Mononuclear cell (primary cell): ENCODE measurements around the gene PPP1R9A. TPM values are rescaled to one million over a fixed set of nuclear protein-coding genes. Genes with fewer than 3 reads are reported as not detected.
"Not testable (repeated sequence)": the region's sequence is repeated elsewhere in the genome, so short reads cannot be mapped to it uniquely, and the experiment has no call there.

Experiments
- H3K27me3 ChIP-seq: 2 replicates; pipeline ENCODE4 v1.6.0; 2011; ENCODE audit warnings: low read length, control low read depth; ENCODE audit not compliant: insufficient read depth
- H3K4me1 ChIP-seq: 2 replicates; pipeline ENCODE4 v1.5.1; 2011; ENCODE audit warnings: mild to moderate bottlenecking, low read length, control low read depth; ENCODE audit not compliant: insufficient read depth
- H3K4me3 ChIP-seq: 2 replicates; pipeline ENCODE4 v1.5.1; 2011; ENCODE audit warnings: mild to moderate bottlenecking, low read length, moderate library complexity
- H3K9me3 ChIP-seq: 2 replicates; pipeline ENCODE4 v1.5.1; 2011; ENCODE audit warnings: low read depth, mild to moderate bottlenecking, control low read depth, low read length
- total RNA-seq: library from RNA; depleted of rRNA; stranded (reverse); fragments of >200 nt; gene quantifications from one replicate; pipeline ENCODE4 v1.2.3, GENCODE V29; 2012

PPP1R9A gene
- total RNA-seq, 1 donor: 1.6 TPM

DNA sequence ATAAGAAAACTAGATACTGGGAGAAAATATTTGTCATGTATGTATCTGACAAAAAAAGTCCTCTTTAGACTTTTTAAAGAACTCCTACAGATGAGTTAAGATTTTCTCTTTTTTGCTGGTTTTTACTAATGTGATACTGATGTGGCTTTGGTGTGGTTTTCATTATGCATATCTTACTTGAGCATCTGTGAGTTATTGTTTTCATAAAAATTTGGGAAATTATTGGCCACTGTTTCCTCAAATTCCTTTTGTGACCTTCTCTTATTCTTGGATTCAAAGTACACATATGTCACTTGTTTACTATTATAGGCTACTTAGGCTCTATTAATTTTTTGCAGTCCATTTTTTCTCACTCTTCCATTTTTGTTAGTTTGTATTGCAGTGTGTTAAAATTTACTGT, 89.0 kb downstream of the PPP1R9A start:
- Histone ChIP-seq H3K4me1 (no peaks in the 10 kb centered on the region), H3K4me3 (no peak overlapping the region), H3K9me3 (no peaks in the 10 kb centered on the region), H3K27me3 (no peaks in the 10 kb centered on the region)

DNA sequence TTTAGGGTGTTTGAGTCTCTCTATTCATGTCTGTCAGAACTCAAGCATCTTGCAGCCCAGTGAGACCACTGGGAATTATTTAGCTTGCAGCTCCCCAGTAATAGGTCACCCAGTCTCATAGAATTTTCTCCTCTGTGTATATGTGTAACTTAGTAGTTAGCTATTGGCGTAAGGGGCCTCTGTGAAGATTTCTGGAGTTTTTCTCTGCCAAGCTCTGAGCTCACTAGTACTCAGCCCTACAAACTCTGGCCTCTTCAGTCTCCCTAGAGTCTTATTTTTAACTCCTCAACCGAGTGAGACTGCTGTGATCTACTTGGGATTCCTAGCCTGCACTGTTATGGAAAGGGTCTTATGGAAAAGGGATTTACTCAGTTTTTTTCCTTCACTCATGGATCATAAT, 90.2 kb downstream of the PPP1R9A start:
- Histone ChIP-seq H3K4me1 (no peaks in the 10 kb centered on the region), H3K9me3 (no peaks in the 10 kb centered on the region), H3K4me3 (no peak overlapping the region), H3K27me3 (no peaks in the 10 kb centered on the region)

DNA sequence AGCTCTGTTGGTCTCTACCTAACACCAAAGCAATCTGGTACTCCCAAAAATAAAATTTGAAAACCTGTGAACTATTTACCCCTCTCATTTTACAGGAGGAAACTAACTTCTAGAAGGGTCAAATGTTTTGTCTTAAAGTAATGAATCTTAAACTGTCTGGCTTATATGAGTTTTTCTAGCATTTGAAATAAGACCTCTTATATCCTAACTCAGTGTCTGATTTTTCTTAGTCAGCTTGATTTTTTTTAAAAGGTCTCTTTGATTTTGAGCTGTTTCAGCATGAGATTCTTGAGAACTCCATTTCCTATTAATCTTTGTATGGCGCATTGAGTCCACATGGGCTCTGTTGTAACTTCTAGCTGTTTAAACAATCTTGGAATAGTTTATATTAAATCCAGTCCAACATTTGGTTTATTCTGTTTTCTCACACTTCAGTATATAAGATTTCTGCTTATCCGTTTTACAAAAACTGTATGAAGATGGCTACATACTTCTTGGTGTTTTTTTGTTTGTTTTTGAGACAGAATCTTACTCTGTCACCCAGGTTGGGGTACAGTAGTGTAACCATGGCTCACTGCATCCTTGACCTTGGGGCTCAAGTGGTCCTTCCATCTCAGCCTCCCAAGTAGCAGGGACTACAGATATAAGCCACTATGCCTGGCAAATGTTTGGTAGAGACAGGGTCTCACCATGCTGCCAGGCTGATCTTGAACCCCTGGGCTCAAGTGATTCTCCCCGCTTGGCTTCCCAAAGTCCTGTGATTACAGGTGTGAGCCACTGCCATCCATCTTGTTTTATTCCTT, 91.1 kb downstream of the PPP1R9A start:
- Histone ChIP-seq H3K4me1 (no peaks in the 10 kb centered on the region), H3K4me3 (no peak overlapping the region), H3K9me3 (no peaks in the 10 kb centered on the region), H3K27me3 (no peaks in the 10 kb centered on the region)

DNA sequence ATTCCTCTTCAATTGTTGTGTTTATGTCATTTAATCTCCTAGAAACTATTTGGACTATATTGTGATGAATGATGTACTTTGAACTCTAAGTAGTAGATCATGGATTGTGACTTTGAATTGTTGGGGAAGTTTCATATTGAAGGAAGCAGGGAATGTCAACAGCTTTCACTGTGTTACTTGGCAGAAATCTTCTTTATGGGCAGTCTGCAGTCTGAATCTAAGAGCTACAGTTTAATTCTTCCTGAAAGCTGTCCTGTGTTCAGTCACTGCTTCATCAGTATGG, 91.6 kb downstream of the PPP1R9A start:
- Histone ChIP-seq H3K4me1 (no peaks in the 10 kb centered on the region), H3K4me3 (no peak overlapping the region), H3K9me3 (no peaks in the 10 kb centered on the region), H3K27me3 (no peaks in the 10 kb centered on the region)

DNA sequence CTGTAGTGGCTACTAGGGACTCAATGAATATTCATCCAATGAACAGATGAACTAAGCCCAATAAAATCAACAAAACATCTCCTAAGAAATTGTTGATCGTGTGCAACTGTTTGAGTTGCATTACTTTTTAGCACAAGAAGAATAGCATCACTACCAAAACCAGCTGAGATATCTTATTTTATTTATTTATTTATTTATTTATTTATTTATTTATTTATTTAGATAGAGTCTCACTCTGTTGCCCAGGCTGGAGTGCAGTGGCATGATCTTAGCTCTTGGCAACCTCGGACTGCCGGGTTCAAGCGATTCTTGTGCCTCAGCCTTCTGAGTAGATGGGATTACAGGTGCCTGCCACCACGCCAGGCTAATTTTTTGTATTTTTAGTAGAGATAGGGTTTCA, 92.2 kb downstream of the PPP1R9A start:
- H3K27me3 ChIP-seq, H3K4me1 ChIP-seq, H3K9me3 ChIP-seq, H3K4me3 ChIP-seq: not testable (repeated sequence)

DNA sequence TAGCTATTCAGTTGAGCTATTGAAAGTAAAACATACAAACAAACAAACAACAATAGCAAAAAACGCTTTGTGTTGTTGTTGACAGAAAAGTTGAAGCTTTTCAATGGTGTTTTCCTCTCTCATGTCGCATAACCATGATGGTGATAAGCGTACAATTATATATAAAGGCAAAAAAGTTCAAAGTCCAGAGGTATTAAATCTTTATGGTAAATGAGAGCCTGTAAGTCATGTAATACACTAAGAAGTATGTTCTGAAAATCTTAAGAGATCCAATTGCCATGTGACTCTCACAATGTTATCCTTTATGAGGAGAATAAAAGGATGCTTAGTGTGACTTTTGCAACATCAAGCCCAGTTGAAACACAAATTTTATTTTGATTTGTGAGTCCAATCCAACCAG, 93.9 kb downstream of the PPP1R9A start:
- Histone ChIP-seq H3K27me3 (no peaks in the 10 kb centered on the region), H3K4me3 (no peak overlapping the region), H3K9me3 (no peaks in the 10 kb centered on the region), H3K4me1 (no peaks in the 10 kb centered on the region)

DNA sequence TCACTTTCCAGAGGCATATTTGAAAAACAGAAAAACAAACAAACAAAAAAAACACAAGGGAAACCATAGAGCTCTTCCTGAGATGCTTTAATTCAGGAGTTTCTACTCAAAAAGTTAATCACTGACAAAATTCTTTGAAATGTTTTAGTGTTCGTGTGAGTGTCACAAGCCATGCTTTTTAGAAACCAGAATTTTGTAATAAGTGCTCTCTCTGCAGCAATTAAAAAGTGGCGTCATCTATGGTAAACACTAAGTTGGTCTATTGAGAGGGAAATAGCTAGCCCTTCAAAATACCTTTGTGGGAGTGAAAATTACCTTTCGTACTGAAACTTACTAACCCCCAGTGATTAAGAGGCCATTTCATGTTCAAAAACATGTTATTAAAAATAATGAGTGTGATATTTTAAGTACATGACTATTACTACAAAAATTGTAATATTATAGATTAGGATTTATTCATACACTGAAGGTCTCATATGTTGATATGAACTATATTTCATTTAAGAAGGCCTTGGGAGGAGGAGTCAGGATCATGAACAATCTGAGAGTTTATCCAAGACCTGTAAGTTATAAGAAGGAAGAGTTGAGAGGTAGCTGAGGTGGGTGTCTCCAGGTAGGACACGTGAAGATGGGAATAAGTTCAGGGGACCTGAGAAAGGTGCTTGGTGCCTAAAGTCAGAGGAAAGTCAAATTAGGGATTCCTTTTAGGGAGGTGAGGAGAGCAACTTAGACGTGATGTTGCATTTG, 94.6 kb downstream of the PPP1R9A start:
- no peak overlapping the region for H3K4me3 ChIP-seq
- no peaks in the 10 kb centered on the region for H3K4me1 ChIP-seq
- no peaks in the 10 kb centered on the region for H3K27me3 ChIP-seq
- no peaks in the 10 kb centered on the region for H3K9me3 ChIP-seq

DNA sequence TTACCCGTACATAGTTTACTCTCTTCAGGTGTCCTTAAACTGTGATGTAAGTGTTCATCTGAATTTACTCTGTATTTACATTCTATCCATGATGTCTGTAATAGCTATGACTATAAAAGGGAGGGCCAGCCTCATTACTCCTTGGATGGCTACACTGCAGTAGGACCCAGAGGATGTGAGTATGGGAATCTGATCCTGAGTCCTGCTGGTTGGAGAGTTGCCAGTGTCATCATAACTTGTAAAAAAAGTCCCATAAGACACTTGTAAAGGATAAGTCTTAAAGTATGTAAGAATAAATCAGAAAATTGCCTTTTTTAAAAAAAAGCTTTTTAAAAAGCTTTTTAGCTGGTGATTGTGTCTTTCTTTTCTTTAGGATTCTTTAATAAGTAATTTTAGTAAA, 95.4 kb downstream of the PPP1R9A start:
- Histone ChIP-seq H3K4me3 (no peak overlapping the region), H3K27me3 (no peaks in the 10 kb centered on the region), H3K9me3 (no peaks in the 10 kb centered on the region), H3K4me1 (no peaks in the 10 kb centered on the region)

DNA sequence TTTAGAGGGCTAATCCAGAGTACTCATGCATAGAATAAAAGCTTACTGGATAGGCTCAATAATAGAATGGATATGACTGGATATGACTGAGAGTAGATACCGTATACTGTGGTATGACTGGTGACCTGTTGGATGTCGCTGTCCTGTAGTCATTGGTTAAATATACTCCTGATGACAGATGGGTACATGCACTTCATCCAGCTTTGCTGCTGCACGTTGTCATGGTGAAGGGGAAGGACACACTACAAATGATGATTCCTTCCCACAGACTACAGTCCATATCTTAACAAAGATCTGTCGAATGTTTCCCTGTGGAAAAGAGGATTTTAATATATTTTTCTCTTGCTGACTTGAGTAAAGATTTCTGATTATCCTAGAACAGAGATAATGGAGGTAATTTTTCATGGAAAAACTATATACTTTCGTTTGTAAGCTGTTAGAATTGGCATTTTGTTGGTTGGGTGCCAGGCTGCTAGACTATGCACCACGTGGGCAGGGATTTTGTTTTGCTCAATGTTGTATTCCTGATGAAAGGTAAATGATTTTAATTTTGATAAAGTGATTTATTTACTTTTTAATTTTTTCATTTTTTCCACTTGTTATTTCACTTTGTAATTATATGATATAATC, 97.3 kb downstream of the PPP1R9A start:
- Histone ChIP-seq H3K4me1 (no peaks in the 10 kb centered on the region), H3K9me3 (no peaks in the 10 kb centered on the region), H3K4me3 (no peak overlapping the region), H3K27me3 (no peaks in the 10 kb centered on the region)

DNA sequence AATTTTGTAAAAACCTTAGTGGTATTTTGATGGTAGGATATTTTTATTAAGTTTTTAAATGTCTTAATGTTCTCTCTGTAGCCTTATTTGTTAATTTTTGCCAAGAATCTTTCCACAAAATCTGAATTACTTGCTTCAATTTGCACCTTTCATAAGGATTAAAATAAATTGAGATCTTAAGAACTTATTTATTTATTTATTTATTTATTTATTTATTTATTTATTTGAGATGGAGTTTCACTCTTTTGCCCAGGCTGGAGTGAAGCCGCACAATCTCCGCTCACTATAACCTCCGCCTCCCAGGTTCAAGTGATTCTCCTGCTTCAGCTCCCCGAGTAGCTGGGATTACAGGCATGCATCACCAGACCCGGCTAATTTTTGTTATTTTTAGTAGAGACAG, 98.6 kb downstream of the PPP1R9A start:
- no peaks in the 10 kb centered on the region for H3K4me1 ChIP-seq
- no peak overlapping the region for H3K4me3 ChIP-seq
- no peaks in the 10 kb centered on the region for H3K9me3 ChIP-seq
- no peaks in the 10 kb centered on the region for H3K27me3 ChIP-seq

DNA sequence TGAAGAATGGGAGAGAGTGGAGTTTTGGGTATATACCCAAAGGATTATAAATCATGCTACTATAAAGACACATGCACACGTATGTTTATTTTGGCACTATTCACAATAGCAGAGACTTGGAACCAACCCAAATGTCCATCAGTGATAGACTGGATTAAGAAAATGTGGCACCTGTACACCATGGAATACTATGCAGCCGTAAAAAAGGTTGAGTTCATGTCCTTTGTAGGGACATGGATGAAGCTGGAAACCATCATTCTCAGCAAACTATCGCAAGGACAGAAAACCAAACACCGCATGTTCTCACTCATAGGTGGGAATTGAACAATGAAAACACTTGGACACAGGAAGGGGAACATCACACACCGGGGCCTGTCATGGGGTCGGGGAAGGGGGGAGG, 101.4 kb downstream of the PPP1R9A start:
- not testable (repeated sequence) for H3K27me3 ChIP-seq, H3K4me3 ChIP-seq, H3K9me3 ChIP-seq, H3K4me1 ChIP-seq

DNA sequence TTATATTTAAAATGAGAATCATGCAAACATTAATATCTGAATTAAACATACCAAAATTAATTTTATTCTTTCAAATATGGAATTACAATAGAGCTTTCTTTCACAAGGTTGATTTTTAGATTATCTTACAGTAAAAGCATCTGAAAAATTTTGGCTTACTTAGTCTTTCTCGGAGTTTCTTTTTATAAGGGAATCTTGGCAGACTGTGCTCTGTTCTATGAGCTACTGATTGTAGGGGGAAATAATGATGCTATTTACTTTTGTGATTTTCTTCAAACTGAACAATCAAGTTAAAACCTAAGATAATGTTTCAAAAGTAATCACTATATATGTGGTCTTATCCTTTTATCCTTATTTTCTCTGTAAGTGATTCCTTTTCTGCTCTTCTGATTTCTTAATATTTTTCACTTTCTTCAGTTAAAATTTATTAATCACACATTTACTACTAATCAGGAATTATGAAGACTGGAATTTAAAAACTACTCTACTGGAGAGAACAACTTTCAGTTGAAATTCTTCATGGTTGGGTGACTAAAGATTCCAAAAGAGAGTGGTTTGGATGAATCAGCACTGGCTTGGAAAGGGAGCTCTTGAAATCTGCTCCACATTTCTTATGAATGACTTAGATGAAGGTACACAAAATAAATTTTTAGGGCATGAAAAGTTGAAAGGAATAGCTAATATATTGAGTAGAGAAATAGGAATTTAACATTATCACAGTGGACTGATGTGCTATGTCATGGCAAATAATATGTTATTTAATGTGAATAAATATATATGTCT, 103.9 kb downstream of the PPP1R9A start:
- H3K4me3 ChIP-seq: no peak overlapping the region
- H3K4me1 ChIP-seq: no peaks in the 10 kb centered on the region
- H3K27me3 ChIP-seq: no peaks in the 10 kb centered on the region
- no peaks in the 10 kb centered on the region for H3K9me3 ChIP-seq

DNA sequence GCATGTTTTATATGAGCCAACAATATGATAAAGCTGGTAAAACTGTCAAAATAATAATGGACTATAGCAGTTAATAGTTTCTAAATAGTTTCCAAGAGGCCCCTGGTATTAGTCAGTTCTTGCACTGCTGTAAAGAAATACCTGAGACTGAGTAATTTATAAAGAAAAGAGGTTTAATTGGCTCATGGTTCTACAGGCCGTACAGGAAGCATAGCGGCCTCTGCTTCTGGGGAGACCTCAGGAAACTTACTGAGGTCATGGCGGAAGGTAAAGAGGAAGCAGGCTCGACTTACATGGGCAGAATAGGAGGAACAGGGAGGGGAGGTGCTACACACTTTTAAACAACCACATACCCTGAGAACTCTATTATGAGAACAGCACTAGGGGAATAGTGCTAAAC, 104.6 kb downstream of the PPP1R9A start:
- H3K27me3 ChIP-seq: no peaks in the 10 kb centered on the region
- no peaks in the 10 kb centered on the region for H3K4me1 ChIP-seq
- no peak overlapping the region for H3K4me3 ChIP-seq
- no peaks in the 10 kb centered on the region for H3K9me3 ChIP-seq

DNA sequence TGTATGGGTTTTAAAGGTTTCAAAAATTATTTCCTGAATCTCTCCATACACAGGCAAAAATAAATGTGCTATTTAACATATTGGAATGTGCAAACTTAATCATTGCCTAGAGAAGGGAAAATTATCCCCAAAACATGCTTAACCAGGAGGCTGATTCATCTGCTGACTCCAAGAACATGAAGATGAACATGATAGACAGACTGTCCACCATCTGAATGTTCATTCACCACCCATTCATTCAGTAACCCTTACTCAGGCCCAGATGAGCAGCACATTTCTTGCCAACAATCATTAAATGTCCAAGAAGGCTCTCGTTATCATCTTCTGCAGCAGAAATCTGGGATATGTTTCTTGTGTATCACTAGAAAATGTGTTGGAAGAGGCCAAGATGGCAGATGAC, 110.6 kb downstream of the PPP1R9A start:
- Histone ChIP-seq H3K9me3 (no peaks in the 10 kb centered on the region), H3K4me1 (no peaks in the 10 kb centered on the region), H3K4me3 (no peak overlapping the region), H3K27me3 (no peaks in the 10 kb centered on the region)

DNA sequence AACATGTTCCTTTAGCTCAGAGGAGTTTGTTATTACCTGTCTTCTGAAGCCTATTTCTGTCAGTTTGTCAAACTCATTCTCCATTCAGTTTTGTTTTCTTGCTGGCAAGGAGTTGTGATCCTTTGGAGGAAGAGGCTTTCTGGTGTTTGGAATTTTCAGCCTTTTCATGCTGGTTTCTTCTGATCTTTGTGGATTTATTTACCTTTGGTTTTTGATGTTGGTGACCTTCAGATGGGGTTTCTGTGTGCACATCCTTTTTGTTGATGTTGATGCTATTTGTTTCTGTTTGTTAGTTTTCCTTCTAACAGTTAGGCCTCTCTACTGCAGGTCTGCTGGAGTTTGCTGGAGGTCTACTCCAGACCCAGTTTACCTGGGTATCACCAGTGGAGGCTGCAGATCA, 118.6 kb downstream of the PPP1R9A start:
- H3K4me3 ChIP-seq: no peak overlapping the region
- no peaks in the 10 kb centered on the region for H3K9me3 ChIP-seq
- H3K4me1 ChIP-seq: no peaks in the 10 kb centered on the region
- no peaks in the 10 kb centered on the region for H3K27me3 ChIP-seq
